DND-41 (cell line): ENCODE results near the gene TMEM9.

ENCODE experiments used
- ATAC-seq: fragments of 200-7000 bp; cut with Tn5 transposase; 3 replicates; pipeline ENCODE4 v1.9.1; 2021; ENCODE audit warnings: low read depth; ENCODE audit not compliant: insufficient read depth
- DNase-seq: peaks from one replicate; pipeline ENCODE4 v3.0.0-alpha.2; 2020
- H2AFZ ChIP-seq: 2 replicates; pipeline ENCODE4 v1.6.0; 2012; ENCODE audit warnings: low read depth, low read length
- H3K27ac ChIP-seq: 2 replicates; pipeline ENCODE4 v1.5.1; 2012; ENCODE audit warnings: low read length, inconsistent platforms
- H3K27me3 ChIP-seq: fragments of 200-600 bp; sonication (generic); 2 replicates; pipeline ENCODE4 v1.6.0; 2012; ENCODE audit warnings: low read length, mild to moderate bottlenecking, inconsistent platforms; ENCODE audit not compliant: insufficient read depth, poor library complexity
- H3K36me3 ChIP-seq: 2 replicates; pipeline ENCODE4 v1.5.1; 2012; ENCODE audit warnings: low read length, inconsistent platforms; ENCODE audit not compliant: insufficient read depth
- H3K4me1 ChIP-seq: 2 replicates; pipeline ENCODE4 v1.5.1; 2012; ENCODE audit warnings: mild to moderate bottlenecking, low read length; ENCODE audit not compliant: insufficient read depth
- H3K4me2 ChIP-seq: 2 replicates; pipeline ENCODE4 v1.6.0; 2012; ENCODE audit warnings: mild to moderate bottlenecking, moderate library complexity, low read length, inconsistent platforms; ENCODE audit not compliant: insufficient read depth
- H3K4me3 ChIP-seq, 2 experiments: fragments of 200-600 bp in 1 of 2; shearing (Covaris generic) in 1 of 2; 2 replicates each; pipeline ENCODE4 v1.5.1; 2012 to 2016; ENCODE audit warnings: inconsistent platforms in 2 of 2, low read length in 2 of 2, mild to moderate bottlenecking in 2 of 2, low read depth in 1 of 2, moderate library complexity in 1 of 2
- H3K79me2 ChIP-seq: 2 replicates; pipeline ENCODE4 v1.6.0; 2012; ENCODE audit warnings: low read length, inconsistent platforms; ENCODE audit not compliant: insufficient read depth
- H3K9ac ChIP-seq: 2 replicates; pipeline ENCODE4 v1.6.0; 2012; ENCODE audit warnings: low read depth, mild to moderate bottlenecking, inconsistent platforms, low read length, moderate library complexity
- H3K9me3 ChIP-seq: 2 replicates; pipeline ENCODE4 v1.5.1; 2012; ENCODE audit warnings: low read length, moderate library complexity, mild to moderate bottlenecking, inconsistent platforms; ENCODE audit not compliant: insufficient read depth, severe bottlenecking
- H4K20me1 ChIP-seq: 2 replicates; pipeline ENCODE4 v1.6.0; 2012; ENCODE audit warnings: low read length; ENCODE audit not compliant: insufficient read depth
- EZH2 ChIP-seq: IDR thresholded peaks from 3 replicates; pipeline ENCODE4 v1.6.1; 2012; ENCODE audit warnings: borderline replicate concordance, low read depth, mild to moderate bottlenecking, moderate library complexity, low read length, inconsistent platforms; ENCODE audit not compliant: severe bottlenecking
- TF ChIP-seq, protein P1 (sequence below): IDR thresholded peaks from 2 replicates; pipeline ENCODE4 v1.5.1; 2012; ENCODE audit warnings: borderline replicate concordance, low read length, moderate library complexity, mild to moderate bottlenecking; ENCODE audit not compliant: poor library complexity, severe bottlenecking; ENCODE audit errors: extremely low read depth

The TMEM9 gene

DNA sequence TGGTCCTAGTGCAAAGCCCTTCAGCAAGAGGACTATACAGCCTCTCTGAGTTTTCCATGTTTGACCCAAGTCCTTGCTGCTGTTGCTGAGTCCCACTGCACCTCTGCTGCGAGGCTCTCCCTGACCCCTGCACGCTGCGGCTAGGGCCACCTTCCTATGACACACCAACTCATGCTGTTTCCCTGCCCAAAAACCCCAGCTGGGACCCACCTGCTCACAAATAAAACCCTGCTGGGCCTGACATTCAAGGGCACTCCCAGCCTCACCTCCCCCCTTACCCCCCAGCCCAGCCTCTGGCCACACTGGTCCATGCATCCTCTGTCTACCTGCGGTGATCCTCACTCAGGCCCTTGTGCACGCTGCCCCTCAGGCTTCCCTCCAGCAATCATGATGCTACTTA lies 15.0 kb downstream of the TMEM9 start:
- ATAC-seq, result no peak
- TF ChIP-seq, protein P1, sequence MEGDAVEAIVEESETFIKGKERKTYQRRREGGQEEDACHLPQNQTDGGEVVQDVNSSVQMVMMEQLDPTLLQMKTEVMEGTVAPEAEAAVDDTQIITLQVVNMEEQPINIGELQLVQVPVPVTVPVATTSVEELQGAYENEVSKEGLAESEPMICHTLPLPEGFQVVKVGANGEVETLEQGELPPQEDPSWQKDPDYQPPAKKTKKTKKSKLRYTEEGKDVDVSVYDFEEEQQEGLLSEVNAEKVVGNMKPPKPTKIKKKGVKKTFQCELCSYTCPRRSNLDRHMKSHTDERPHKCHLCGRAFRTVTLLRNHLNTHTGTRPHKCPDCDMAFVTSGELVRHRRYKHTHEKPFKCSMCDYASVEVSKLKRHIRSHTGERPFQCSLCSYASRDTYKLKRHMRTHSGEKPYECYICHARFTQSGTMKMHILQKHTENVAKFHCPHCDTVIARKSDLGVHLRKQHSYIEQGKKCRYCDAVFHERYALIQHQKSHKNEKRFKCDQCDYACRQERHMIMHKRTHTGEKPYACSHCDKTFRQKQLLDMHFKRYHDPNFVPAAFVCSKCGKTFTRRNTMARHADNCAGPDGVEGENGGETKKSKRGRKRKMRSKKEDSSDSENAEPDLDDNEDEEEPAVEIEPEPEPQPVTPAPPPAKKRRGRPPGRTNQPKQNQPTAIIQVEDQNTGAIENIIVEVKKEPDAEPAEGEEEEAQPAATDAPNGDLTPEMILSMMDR, result no peak
- TF ChIP-seq EZH2, result no peak
- no peak overlapping the region for H3K27ac ChIP-seq
- H4K20me1 ChIP-seq, result peaks cover 16% of the 10 kb centered on the region
- H2AFZ ChIP-seq, result no peak overlapping the region
- H3K27me3 ChIP-seq, result no peaks in the 10 kb centered on the region
- DNase-seq, result no peak
- no peaks in the 10 kb centered on the region for H3K9me3 ChIP-seq
- H3K9ac ChIP-seq, result no peak overlapping the region
- no peaks in the 10 kb centered on the region for H3K4me1 ChIP-seq
- H3K36me3 ChIP-seq, result peaks cover 88% of the 10 kb centered on the region
- no peak overlapping the region for H3K4me2 ChIP-seq
- H3K79me2 ChIP-seq, result no peaks in the 10 kb centered on the region
- H3K4me3 ChIP-seq, result no peak overlapping the region

DNA sequence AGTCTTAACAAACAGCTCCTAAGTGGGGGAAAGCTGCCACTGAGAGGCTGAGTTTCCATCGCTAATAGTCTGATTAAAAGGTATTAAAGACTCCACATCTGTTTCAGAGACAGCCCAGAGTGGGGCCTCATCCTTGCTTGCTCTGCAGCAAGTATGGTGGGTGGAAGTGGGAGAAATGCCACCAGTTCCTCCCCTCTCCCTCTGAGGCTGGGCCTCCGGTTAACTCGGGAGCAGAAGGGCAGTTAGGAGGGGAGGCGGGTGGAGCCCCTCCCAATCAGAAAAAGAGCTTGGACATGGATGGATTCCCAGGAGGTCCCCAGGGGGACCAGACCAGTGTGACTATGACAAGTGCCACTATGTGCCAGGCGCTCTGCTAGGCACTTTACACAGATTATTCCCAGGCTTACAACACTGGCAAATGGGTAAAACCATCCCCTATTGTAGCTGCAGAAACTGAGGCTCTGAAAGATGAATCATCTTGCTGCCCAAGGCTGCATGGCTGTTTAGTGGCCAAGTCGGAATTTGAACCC lies 15.9 kb downstream of the TMEM9 start:
- ATAC-seq (no peak), DNase-seq (no peak)
- TF ChIP-seq EZH2, result no peak
- TF ChIP-seq, protein P1, result no peak
- Histone ChIP-seq H3K9me3 (no peaks in the 10 kb centered on the region), H3K79me2 (no peaks in the 10 kb centered on the region), H3K4me1 (no peaks in the 10 kb centered on the region), H3K36me3 (peaks cover 81% of the 10 kb centered on the region), H3K27ac (no peak overlapping the region), H3K4me2 (no peak overlapping the region), H3K4me3 (no peak overlapping the region), H3K9ac (no peak overlapping the region), H2AFZ (no peak overlapping the region), H3K27me3 (no peaks in the 10 kb centered on the region), H4K20me1 (peaks cover 11% of the 10 kb centered on the region)

DNA sequence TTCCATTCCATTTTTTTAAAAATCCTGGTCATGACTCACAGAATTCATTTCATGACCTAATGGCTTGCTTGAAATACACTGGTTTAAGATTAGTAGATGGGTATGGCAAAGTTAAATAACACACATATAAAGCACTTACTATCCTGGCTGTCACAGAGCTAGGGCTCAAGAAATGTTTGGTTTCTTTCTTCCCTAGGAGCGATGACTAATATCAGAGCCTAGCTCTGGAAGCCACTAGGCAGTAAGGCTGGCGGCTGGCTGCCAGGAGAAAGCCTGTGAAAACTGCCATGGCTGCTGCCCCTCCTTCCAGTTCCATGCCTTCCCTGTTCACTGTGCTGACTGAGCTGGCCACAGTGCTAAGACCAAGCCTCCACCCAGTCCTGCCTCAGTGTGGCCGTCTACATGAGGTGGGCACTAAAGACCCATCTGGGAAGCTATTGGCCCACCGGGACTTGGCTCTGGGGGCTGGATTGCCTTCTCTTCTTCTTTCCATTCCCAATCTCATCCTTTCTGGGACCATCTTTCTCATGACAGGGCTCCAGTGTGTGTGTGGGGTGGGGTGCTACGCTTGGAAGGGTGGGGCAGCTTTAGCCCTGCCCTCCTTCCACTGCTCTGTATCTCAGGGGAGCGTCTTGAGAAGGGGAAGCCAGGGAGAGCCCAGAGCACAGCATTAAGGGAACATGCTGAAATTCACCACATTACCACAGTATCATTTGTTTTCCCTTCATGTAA lies 16.5 kb downstream of the TMEM9 start:
- Histone ChIP-seq H4K20me1 (peaks cover 11% of the 10 kb centered on the region), H3K4me2 (no peak overlapping the region), H2AFZ (no peak overlapping the region), H3K27ac (no peak overlapping the region), H3K4me3 (no peak overlapping the region), H3K36me3 (peaks cover 75% of the 10 kb centered on the region), H3K9ac (no peak overlapping the region), H3K9me3 (no peaks in the 10 kb centered on the region), H3K4me1 (no peaks in the 10 kb centered on the region), H3K27me3 (no peaks in the 10 kb centered on the region), H3K79me2 (no peaks in the 10 kb centered on the region)
- DNase-seq, result no peak
- ATAC-seq, result no peak
- no peak for TF ChIP-seq EZH2
- TF ChIP-seq, protein P1, result no peak
